Uterus (tissue), 4 donors: ENCODE results near the gene ACTMAP. TPM values are rescaled to one million over a fixed set of nuclear protein-coding genes. Genes with fewer than 3 reads are reported as not detected.

Source experiments
- DNase-seq, 2 donors: peaks; one replicate each; pipeline ENCODE4 v3.0.0-alpha.2; 2019 to 2020
- H3K27ac ChIP-seq, 2 donors: fragments of 200-600 bp; sonication (generic); 1 replicate in 1 of 2; 2 replicates in 1 of 2; pipeline ENCODE4 v1.5.1; 2016 to 2018
- H3K27me3 ChIP-seq, 2 donors: fragments of 200-600 bp; sonication (generic); one replicate each; pipeline ENCODE4 v1.5.1; 2018 to 2019; ENCODE audit warnings: control low read depth in 1 of 2
- H3K36me3 ChIP-seq, 2 donors: fragments of 200-600 bp; sonication (generic); one replicate each; pipeline ENCODE4 v1.5.1; 2019; ENCODE audit warnings: control low read depth in 1 of 2
- H3K4me1 ChIP-seq, 2 donors: fragments of 200-600 bp; sonication (generic); one replicate each; pipeline ENCODE4 v1.5.1; 2018 to 2019; ENCODE audit warnings: control low read depth in 1 of 2
- H3K4me3 ChIP-seq, 2 donors: fragments of 200-600 bp; sonication (generic); 1 replicate in 1 of 2; 2 replicates in 1 of 2; pipeline ENCODE4 v1.5.1; 2018 to 2019; ENCODE audit warnings: mild to moderate bottlenecking in 1 of 2
- H3K9me3 ChIP-seq, 2 donors: fragments of 200-600 bp; sonication (generic); one replicate each; pipeline ENCODE4 v1.5.1; 2019; ENCODE audit warnings: control low read depth in 1 of 2
- CTCF ChIP-seq, 4 experiments: fragments of 200-600 bp in 2 of 4; fragments of 450-650 bp in 2 of 4; sonication (generic) in 2 of 4; IDR thresholded peaks; one replicate each; pipeline ENCODE4 v1.5.1; 2016 to 2019; ENCODE audit warnings: antibody characterized with exemption in 4 of 4, mild to moderate bottlenecking in 2 of 4, moderate library complexity in 1 of 4
- POLR2A ChIP-seq, 2 donors: fragments of 450-650 bp; IDR thresholded peaks; one replicate each; pipeline ENCODE4 v1.6.1; 2016; ENCODE audit warnings: antibody characterized with exemption in 2 of 2, mild to moderate bottlenecking in 1 of 2, moderate library complexity in 1 of 2
- intact Hi-C: fragments of 100-400 bp; cut with DNase I; formaldehyde crosslinking; loops from one replicate; pipeline ENCODE4 v1.15.1; 2023; ENCODE audit warnings: low total_unique reads
- total RNA-seq, 4 donors: library from RNA; depleted of rRNA in 3 of 4; stranded (reverse); fragments of >200 nt in 3 of 4; gene quantifications; one replicate each; pipeline versions ENCODE4 v1.1.0 to v1.2.4, GENCODE V29; 2014 to 2023
- donor health status: DM: yes; HTN: yes; CAD: no.

ACTMAP gene
- total RNA-seq, 4 donors from 2014 or later: 0.48 to 6.1 TPM; not detected in 2

DNA sequence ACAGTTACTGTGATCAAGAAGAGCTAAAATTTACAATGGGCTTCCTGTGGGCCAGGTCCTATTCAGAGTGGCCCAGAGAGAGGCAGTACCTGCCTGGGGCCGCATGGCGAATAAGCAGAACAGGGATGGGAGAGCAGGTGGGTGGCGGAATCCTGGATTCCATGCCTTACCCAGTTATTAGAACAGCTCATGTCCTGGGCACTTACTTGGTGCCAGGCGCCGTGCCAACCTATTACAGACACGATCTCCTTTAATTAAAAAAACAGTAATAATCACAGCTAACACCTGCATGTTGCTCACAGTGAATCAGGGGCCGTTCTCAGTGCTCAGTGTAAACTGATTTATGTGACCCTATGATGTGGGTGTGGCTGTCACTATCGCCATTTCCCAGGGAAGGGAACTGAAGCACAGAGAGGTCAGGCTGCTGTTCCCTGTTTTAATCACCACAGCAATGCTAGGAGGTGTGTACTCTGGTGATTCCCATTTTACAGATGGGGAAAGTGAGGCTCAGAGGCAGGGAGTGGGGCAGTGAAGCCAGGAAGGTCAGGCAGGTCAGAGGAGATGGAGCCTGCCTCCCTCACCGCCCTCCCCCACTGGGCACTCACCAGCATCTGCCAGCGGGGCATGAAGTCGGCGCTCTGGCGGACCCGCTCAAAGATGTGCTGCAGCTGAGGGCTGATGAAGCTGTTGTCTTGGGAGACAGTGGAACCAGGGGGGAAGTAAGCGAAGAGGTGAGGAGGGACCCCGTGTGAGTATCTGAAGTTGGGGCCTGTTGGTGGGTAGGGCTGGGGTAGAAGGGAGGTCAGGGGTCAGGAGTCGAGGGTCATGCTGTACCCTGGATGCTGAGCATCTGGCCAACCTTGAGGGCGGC is 45.6 kb downstream of the ACTMAP start:
- no peak for DNase-seq
- H3K4me3 ChIP-seq: no peak overlapping the region
- intact Hi-C loops: no loop called here
- no peaks in the 10 kb centered on the region for H3K9me3 ChIP-seq
- no peaks in the 10 kb centered on the region for H3K4me1 ChIP-seq
- TF ChIP-seq POLR2A (IDR thresholded peaks at IDR 0.05) (no peak), CTCF (IDR thresholded peaks at IDR 0.05) (no peak)
- no peak overlapping the region for H3K27ac ChIP-seq
- no peaks in the 10 kb centered on the region for H3K36me3 ChIP-seq
- H3K27me3 ChIP-seq: no peaks in the 10 kb centered on the region

GRCh38 chr19:40703029-40703755 is 47.1 kb downstream of the ACTMAP start:
- Histone ChIP-seq H3K9me3 (no peaks in the 10 kb centered on the region), H3K4me1 (no peaks in the 10 kb centered on the region), H3K4me3 (no peak overlapping the region), H3K27ac (peak overlapping the region in 1 of 2 donors; percentile 43), H3K36me3 (no peaks in the 10 kb centered on the region), H3K27me3 (no peaks in the 10 kb centered on the region)
- intact Hi-C loops: no loop called here
- TF ChIP-seq POLR2A (IDR thresholded peaks at IDR 0.05) (no peak), CTCF (IDR thresholded peaks at IDR 0.05) (no peak)
- no peak for DNase-seq

DNA sequence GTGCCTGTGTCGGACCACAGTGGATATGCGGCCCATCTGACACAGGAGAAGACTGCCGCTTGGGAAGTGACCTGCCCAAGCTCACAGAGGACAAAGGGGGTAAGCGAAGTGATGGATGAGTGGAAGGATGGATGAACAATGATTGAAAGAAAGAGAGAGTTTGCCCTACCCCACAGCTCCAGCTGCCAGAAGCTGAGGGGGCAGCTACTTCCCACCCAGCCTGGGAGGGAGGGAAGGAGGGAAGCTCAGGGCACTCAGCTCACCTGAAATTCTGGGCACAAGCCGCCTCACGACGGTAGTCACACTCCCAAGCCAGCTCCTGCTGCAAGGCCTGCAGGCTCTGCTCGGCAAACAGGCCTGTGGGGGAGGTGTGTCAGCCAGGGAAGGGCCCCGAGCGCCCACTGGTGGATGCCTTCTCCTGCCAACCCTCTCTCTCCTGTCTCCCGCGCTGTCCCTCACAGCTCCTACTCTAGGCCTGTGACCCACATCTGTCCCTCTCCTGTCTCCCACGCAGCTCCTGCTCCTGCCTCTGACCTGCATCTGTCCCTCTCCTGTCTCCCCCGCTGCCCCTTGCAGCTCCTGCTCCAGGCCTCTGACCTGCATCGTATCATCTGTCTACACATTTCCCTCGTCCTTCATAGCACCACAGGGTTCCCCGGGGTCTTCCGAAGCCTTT is 47.8 kb downstream of the ACTMAP start:
- no peaks in the 10 kb centered on the region for H3K27me3 ChIP-seq
- no peaks in the 10 kb centered on the region for H3K9me3 ChIP-seq
- H3K4me1 ChIP-seq: no peaks in the 10 kb centered on the region
- peak overlapping the region; percentile 41 to 43 for H3K27ac ChIP-seq
- no peaks in the 10 kb centered on the region for H3K36me3 ChIP-seq
- DNase-seq: peak; percentile 59 to 71
- no peak overlapping the region for H3K4me3 ChIP-seq
- TF ChIP-seq CTCF (IDR thresholded peaks at IDR 0.05): peak; percentile 31 to 63 (median 49)
- TF ChIP-seq POLR2A (IDR thresholded peaks at IDR 0.05): no peak
- intact Hi-C loops: no loop called here

DNA sequence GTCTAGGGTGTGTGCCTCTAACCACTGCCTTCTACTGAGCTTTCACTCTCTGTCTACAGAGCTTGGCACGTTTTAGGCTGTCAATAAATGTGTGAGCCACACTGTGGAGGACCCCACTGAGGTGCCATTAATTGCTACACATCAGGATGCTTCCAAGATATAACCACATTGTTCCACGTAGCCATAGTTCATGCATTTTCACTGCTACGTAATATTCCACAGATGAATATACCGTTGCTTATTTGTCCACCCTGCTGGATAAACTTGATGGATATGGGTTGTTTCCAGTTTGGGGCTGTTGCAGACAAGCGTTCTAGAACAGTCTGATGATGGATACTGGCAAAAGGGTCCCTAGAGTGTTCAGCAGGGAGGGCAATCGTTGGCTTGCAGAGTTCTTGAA is 48.5 kb downstream of the ACTMAP start:
- intact Hi-C loops: no loop called here
- TF ChIP-seq POLR2A (IDR thresholded peaks at IDR 0.05) (no peak), CTCF (IDR thresholded peaks at IDR 0.05) (no peak)
- no peak overlapping the region for H3K4me3 ChIP-seq
- H3K36me3 ChIP-seq: no peaks in the 10 kb centered on the region
- no peak for DNase-seq
- H3K27ac ChIP-seq: no peak overlapping the region
- H3K27me3 ChIP-seq: no peaks in the 10 kb centered on the region
- no peaks in the 10 kb centered on the region for H3K4me1 ChIP-seq
- H3K9me3 ChIP-seq: no peaks in the 10 kb centered on the region
